Stomach (tissue), 9 donors: Measurements from ENCODE around the gene MB21D2. TPM values are rescaled to one million over a fixed set of nuclear protein-coding genes. Genes with fewer than 3 reads are reported as not detected.
"Not testable (repeated sequence)": the region's sequence is repeated elsewhere in the genome, so short reads cannot be mapped to it uniquely, and the experiment has no call there.

ENCODE experiments used
- DNase-seq, 2 donors: peaks; one replicate each; pipeline versions ENCODE4 v3.0.0 to v3.0.0-alpha.2; 2013 to 2019
- H3K27ac ChIP-seq, 5 donors: fragments of 200-600 bp in 4 of 5; sonication (generic) in 4 of 5; one replicate each; pipeline ENCODE4 v1.5.1; 2013 to 2019; ENCODE audit warnings: mild to moderate bottlenecking in 1 of 5, moderate library complexity in 1 of 5
- H3K27me3 ChIP-seq, 3 donors: fragments of 200-600 bp; sonication (generic); one replicate each; pipeline ENCODE4 v1.5.1; 2017 to 2019; ENCODE audit warnings: mixed run types in 1 of 3
- H3K36me3 ChIP-seq, 4 donors: fragments of 200-600 bp; sonication (generic); 1 replicate in 3 of 4; 2 replicates in 1 of 4; pipeline ENCODE4 v1.5.1; 2016 to 2019
- H3K4me1 ChIP-seq, 4 donors: fragments of 200-600 bp; sonication (generic); one replicate each; pipeline ENCODE4 v1.5.1; 2016 to 2019
- H3K4me3 ChIP-seq, 4 donors: fragments of 200-600 bp; sonication (generic) in 3 of 4; one replicate each; pipeline ENCODE4 v1.5.1; 2016 to 2019; ENCODE audit warnings: mild to moderate bottlenecking in 1 of 4
- H3K9me3 ChIP-seq, 4 donors: fragments of 200-600 bp; sonication (generic); one replicate each; pipeline ENCODE4 v1.5.1; 2016 to 2019
- CTCF ChIP-seq, 7 experiments: fragments of 450-650 bp in 4 of 7; fragments of 200-600 bp in 3 of 7; sonication (generic) in 3 of 7; IDR thresholded peaks; one replicate each; pipeline ENCODE4 v1.5.1; 2016 to 2019; ENCODE audit warnings: antibody characterized with exemption in 7 of 7, control low read depth in 2 of 7, mild to moderate bottlenecking in 1 of 7
- EP300 ChIP-seq: sonication (generic); formaldehyde crosslinking; IDR thresholded peaks from one replicate; pipeline ENCODE4 v1.6.1; 2017; ENCODE audit warnings: antibody characterized with exemption
- POLR2A ChIP-seq, 4 donors: fragments of 450-650 bp; IDR thresholded peaks; one replicate each; pipeline ENCODE4 v1.6.1; 2016; ENCODE audit warnings: antibody characterized with exemption in 4 of 4, control low read depth in 2 of 4, mild to moderate bottlenecking in 1 of 4, moderate library complexity in 1 of 4
- POLR2AphosphoS5 ChIP-seq, 3 donors: sonication (generic); formaldehyde crosslinking; IDR thresholded peaks; one replicate each; pipeline ENCODE4 v1.6.1; 2016; ENCODE audit warnings: antibody characterized with exemption in 3 of 3
- WGBS, 5 donors: extraction: QIAGEN DNeasy Blood & Tissue Kit in 3 of 5; methylation state at CpG; one replicate each; pipeline versions ENCODE4 v1.1.5 to v1.1.7; 2013 to 2018; 5-methylcytosine and 5-hydroxymethylcytosine counted together
- intact Hi-C: fragments of 100-400 bp; cut with DNase I; formaldehyde crosslinking; loops from one replicate; pipeline ENCODE4 v1.15.1; 2023; ENCODE audit warnings: low total_unique reads
- polyA plus RNA-seq, 3 donors: library from polyadenylated mRNA; stranded (reverse); fragments of 200-250 nt; gene quantifications; one replicate each; pipeline ENCODE4 v1.2.3, GENCODE V29; 2013
- total RNA-seq, 5 donors: library from RNA; depleted of rRNA; stranded (reverse); fragments of >200 nt; gene quantifications; one replicate each; pipeline versions ENCODE4 v1.1.0 to v1.2.3, GENCODE V29; 2014 to 2016
- donor health status: healthy with polysubstance abuse.
- donor health status: Bipolar disorder and iron deficiency.
- donor health status: healthy.

The MB21D2 gene
- total and polyA plus RNA-seq, 8 donors = 0.45 to 15.1 (median 2.0) TPM

GRCh38 chr3:192799721-192800120, 117.9 kb downstream of the MB21D2 start:
- Histone ChIP-seq H3K4me1 (peaks cover 0 to 13% (median 5%) of the 10 kb centered on the region in 4 donors), H3K9me3 (no peaks in the 10 kb centered on the region), H3K36me3 (peaks cover 0 to 13% (median 9%) of the 10 kb centered on the region in 4 donors), H3K27ac (no peak overlapping the region), H3K4me3 (no peak overlapping the region), H3K27me3 (no peaks in the 10 kb centered on the region)
- DNase-seq = no peak
- intact Hi-C loops = loop anchor here (5.0 kb wide), 1 partner anchor 232 kb away; no protein-coding TSS in a partner anchor
- TF ChIP-seq POLR2AphosphoS5 (IDR thresholded peaks at IDR 0.05) (no peak), CTCF (IDR thresholded peaks at IDR 0.05) (no peak), EP300 (no peak), POLR2A (IDR thresholded peaks at IDR 0.05) (no peak)
- 78 to 93% (median 86%) methylated on average over 2 of the region's 2 CpGs for WGBS, 5 donors

DNA sequence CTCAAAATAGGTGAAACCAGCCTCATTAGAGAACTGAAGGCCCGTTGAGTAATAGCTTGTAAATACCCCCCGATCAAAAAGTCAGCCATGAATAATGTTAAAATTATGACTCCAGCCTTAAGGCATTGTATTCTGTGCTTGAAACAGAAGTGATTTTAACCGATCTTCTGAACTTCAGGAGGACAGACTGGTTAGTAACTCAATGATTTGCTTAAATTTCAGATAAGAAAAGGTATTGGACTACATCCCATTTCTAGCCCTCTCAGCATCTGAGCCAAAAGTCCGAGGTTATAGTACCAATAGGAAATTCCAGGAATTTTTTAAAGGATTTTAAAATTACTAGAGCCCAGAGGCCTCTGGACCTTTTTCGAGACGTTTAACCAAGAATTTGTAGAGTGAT, 122.6 kb downstream of the MB21D2 start:
- 70 to 81% (median 75%) methylated on average over 6 of the region's 6 CpGs for WGBS, 5 donors

DNA sequence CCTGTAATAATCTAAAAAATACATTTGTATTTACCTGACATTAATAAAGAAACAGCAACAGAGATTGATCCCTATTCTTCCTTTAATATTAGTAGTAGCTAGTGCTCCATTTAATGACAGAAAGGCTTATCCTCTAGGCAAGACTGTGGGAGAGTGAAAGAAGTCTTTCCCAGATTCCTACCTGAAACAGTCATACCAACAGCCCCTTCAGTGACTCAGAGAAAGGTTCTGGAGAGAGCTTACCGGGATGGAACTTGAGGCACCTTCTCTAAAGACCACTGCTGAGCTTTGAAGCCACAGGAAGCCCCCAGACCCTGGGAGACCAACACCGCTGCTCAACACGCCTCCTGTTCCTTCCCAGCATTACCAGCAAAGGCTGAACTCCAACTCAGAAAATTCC, 123.4 kb downstream of the MB21D2 start:
- H3K27ac ChIP-seq = no peak overlapping the region
- H3K9me3 ChIP-seq = no peaks in the 10 kb centered on the region
- 82 to 96% (median 91%) methylated on average over 3 of the region's 3 CpGs for WGBS, 5 donors
- TF ChIP-seq CTCF (IDR thresholded peaks at IDR 0.05) (no peak), POLR2AphosphoS5 (IDR thresholded peaks at IDR 0.05) (no peak), POLR2A (IDR thresholded peaks at IDR 0.05) (no peak), EP300 (no peak)
- intact Hi-C loops = no loop called here
- peaks cover 0 to 11% (median 9%) of the 10 kb centered on the region in 4 donors for H3K36me3 ChIP-seq
- no peak overlapping the region for H3K4me3 ChIP-seq
- no peak for DNase-seq
- H3K27me3 ChIP-seq = no peaks in the 10 kb centered on the region
- H3K4me1 ChIP-seq = no peaks in the 10 kb centered on the region

More for the DNA sequence above, 122.6 kb downstream of the MB21D2 start:
- Histone ChIP-seq H3K27ac (no peak overlapping the region), H3K4me3 (no peak overlapping the region), H3K36me3 (peaks cover 0 to 13% (median 9%) of the 10 kb centered on the region in 4 donors), H3K4me1 (no peaks in the 10 kb centered on the region), H3K9me3 (no peaks in the 10 kb centered on the region), H3K27me3 (no peaks in the 10 kb centered on the region)
- no peak for DNase-seq
- TF ChIP-seq CTCF (IDR thresholded peaks at IDR 0.05) (no peak), EP300 (no peak), POLR2A (IDR thresholded peaks at IDR 0.05) (no peak), POLR2AphosphoS5 (IDR thresholded peaks at IDR 0.05) (no peak)
- intact Hi-C loops = no loop called here

- H3K36me3 ChIP-seq = not testable (repeated sequence)
Measured at GRCh38 chr3:192788816-192789515, 128.7 kb downstream of the MB21D2 start.

DNA sequence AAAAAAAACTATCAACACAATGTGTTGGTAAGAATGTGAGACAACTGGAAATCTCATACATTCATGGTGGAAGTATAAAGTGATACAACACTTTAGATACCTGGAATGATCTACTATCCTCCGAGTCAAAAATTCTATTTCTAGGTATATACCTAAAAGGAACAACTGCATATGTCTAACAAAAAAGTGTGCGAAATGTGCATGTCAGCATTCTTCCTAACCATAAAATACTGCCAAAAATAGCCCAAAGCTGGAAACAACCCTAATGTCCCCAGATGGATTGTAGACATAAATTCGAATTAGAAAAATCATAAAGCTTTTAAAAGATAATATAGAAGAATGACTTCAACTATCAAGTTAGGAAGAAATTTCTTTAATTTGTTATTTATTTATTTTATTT, 139.1 kb downstream of the MB21D2 start:
- H3K36me3 ChIP-seq = no peaks in the 10 kb centered on the region
- H3K4me1 ChIP-seq = no peaks in the 10 kb centered on the region
- intact Hi-C loops = no loop called here
- no peak overlapping the region for H3K4me3 ChIP-seq
- no peak for DNase-seq
- H3K27me3 ChIP-seq = no peaks in the 10 kb centered on the region
- peaks cover 0 to 17% (median 15%) of the 10 kb centered on the region in 4 donors for H3K9me3 ChIP-seq
- H3K27ac ChIP-seq = no peak overlapping the region
- 89 to 95% (median 93%) methylated on average over 3 of the region's 3 CpGs for WGBS, 5 donors
- no peak for TF ChIP-seq POLR2A (IDR thresholded peaks at IDR 0.05)

More at GRCh38 chr3:192788816-192789515, 128.7 kb downstream of the MB21D2 start:
- H3K27ac ChIP-seq, H3K27me3 ChIP-seq, DNase-seq, H3K4me3 ChIP-seq, H3K9me3 ChIP-seq, intact Hi-C loops, H3K4me1 ChIP-seq: not testable (repeated sequence)
- 94 to 97% (median 96%) methylated on average over 32 to 57 of the region's 57 CpGs for WGBS, 5 donors

DNA sequence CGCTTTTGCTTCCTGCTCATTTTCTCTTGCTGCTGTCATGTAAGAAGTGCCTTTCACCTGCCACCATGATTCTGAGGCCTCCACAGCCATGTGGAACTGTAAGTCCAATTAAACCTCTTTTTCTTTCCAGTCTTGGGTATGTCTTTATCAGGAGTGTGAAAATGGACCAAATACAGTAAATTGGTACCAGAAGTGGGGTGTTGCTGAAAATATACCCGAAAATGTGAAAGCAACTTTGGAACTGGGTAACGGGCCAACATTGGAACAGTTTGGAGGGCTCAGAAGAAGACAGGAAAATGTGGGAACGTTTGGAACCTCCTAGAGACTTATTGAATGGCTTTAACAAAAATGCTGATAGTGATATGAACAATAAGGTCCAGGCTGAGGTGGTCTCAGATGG, 143.3 kb downstream of the MB21D2 start:
- intact Hi-C loops, H3K27me3 ChIP-seq, H3K4me1 ChIP-seq, DNase-seq, H3K4me3 ChIP-seq, H3K27ac ChIP-seq, H3K36me3 ChIP-seq: not testable (repeated sequence)
- H3K9me3 ChIP-seq = peaks cover 0 to 17% (median 15%) of the 10 kb centered on the region in 4 donors
- WGBS, 5 donors = 69 to 77% (median 72%) methylated on average over 4 of the region's 4 CpGs
